ENCODE data around the gene CST1.
"Not testable (repeated sequence)": the region's sequence is repeated elsewhere in the genome, so short reads cannot be mapped to it uniquely, and the experiment has no call there.

Gene CST1

DNA sequence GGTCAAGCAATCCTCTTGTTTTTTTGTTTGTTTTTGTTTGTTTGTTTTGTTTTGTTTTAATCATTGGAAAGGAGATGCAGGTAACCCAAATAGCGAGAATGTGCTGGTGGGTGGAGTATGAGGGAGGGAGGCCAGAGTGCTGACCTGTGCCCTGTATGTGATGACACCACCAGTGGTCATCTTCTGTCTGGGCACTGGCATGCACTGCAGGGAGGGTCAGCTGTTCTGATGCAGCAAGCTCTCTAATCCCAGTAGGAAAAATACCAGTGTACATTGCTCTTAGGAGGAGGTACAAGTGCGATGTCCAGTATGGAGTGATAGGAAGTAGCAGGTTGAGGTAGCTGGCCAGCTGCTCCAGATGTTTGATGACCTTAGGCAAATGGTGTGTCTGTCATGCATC is 2.9 kb upstream of the CST1 start:
- no peak for DNase-seq

GRCh38 chr20:23753194-23753548 is 2.4 kb upstream of the CST1 start:
- DNase-seq = no peak

DNA sequence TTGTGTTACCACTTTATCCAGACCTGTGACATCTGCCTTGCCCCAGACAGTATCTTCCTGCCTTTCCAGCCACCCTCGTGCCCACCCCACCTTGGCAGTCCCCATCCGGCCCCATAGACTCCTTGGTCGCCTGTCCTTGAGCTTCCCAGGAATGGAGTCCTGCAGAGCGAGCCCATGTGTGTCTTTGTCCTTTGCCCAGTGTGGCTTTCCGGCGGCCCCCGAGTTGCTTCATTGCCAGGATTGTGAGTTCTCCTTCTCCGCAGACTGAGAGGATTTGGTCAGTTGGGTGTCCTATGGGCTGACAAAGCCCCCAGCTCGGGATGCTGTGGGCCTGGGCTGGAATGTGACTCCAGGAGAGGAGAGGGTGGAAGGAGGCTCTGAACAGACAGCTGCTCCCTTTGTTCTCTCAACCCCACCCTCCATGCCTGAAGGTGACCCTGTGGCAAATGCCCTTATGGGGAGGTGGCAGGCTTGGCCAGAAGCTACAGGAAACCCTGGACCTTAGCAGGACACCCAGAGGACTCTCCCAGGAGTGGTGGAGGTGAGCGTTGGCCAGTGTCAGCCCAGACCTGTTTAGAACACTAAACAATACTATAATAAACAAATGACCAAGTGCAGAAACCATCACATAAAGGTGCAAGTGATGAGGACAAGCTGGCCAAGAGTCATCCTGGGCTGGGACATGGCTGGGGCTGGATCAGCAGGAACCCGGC is 1.9 kb upstream of the CST1 start:
- no peak for DNase-seq

DNA sequence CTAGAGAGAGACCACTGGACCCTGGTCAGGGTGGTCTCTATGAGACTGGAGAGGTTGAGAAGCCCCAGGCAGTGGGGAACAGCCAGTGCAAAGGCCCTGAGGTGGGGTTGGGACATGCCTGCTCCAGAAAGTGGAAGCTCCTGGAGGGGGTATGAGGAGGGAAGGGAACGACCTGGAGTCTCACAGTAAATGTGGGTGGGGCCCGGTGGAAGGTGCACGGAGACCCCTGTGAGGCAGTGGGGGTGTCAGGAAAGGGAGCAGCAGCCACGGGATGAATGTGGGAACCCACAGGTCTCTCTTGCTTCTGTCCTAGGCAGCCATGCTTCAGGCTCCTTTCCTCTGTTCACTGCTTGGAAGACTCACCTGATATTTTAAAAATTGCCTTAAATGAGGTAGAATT is 1.3 kb upstream of the CST1 start:
- DNase-seq = no peak

DNA sequence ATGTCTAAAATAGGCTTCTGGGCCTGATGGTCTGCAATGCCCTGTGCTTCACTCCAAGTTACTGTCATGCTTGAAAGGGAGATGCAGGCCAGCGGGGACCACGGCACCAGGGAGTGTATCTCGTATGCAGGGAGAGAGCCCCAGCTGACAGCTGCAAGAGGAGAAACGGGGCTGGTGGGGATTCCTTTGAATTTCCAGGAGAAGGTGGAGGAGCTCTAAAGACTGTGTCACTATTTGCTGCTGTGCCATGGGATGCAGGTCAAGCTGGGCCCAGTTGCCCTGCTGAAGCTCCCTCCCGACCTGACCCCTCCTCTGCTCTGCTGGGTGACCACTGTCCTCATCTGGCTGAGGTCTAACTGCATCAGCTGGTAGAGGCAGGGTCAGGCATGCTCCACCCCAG is 989 bp downstream of the CST1 start:
- DNase-seq = no peak

- not testable (repeated sequence) for DNase-seq
Measured at GRCh38 chr20:23748975-23749374, 1.8 kb downstream of the CST1 start.

- not testable (repeated sequence) for DNase-seq
Measured at GRCh38 chr20:23747551-23747950, 3.2 kb downstream of the CST1 start.

DNA sequence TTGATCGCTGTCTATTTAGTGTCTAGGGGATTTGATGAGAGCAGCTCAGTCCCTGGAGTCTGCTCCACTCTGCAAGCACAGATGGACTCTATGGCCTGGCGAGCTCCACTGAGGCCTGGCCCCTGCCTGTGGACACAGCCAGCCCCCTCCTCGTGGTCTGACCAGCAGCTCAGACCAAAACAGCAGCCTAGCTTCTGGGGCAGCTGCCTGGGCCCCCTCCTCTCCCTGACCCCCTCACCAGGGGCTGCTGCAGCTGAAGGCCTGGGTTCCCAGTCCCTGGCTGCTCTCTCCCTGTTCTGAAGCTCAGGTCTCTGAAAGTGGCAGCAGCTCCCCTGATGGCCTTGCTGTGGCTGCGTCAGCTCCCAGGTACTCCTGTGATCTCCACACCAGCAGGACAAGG is 3.6 kb downstream of the CST1 start:
- not testable (repeated sequence) for DNase-seq

DNA sequence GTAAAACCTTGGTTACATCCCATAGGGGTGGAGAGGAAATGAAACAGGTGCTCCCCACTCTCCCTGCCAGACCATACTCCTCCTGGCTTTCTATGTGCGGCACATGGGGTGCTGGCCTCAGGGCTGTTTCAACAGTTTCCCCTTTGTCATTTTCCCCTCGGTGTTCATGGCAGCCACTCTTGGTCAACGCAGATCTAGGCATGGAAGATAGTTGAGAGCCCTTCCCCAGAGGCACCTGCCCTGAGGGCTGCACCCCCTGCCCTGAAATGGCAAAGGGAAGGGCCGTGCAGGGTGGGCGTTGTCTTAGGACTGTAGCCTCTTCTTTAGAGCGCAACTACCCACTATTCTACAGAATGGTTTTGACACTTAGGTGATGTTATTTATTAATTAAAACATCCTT is 4.4 kb downstream of the CST1 start:
- DNase-seq = no peak

- DNase-seq = no peak
Measured at GRCh38 chr20:23745247-23745646, 5.5 kb downstream of the CST1 start.

DNA sequence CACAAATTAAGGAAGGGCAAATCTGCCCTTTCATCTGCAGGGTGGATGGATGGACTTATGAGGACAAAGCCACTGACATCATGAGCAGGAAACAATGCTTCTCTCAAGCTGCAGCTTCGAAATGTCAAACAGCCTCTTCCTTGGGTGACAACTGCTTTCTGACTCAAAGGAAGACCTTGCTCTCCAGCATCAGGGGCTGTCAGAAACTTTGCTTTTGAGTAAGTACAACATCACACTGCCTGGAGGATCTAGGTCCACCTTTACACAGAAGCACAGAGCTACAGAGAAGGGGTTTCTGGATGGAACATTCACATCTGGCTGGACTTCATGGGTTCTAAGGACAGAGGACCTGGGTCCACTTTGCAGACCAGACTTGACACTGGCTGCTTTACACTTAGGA is 5.9 kb downstream of the CST1 start:
- DNase-seq = no peak

DNA sequence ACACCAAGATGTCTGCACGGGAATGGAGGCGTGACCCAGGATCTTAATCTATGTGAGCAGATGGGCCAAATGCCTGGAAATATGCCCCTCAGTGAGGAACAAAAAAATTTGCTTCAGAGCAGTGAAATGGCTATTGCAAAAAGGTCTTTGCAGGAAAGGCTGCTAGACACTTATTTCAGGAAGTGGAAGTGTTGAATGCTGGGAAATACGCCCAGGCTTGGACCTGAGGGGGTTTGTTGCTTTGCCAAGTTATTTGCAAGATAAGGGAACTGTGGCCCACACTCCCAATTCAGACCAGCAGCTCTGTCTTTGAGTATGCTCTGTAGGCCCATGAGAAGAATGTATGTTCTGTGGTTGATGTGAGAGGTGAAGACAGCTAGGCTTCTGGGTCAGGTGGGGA is 15.3 kb downstream of the CST1 start:
- DNase-seq = not testable (repeated sequence)

- not testable (repeated sequence) for DNase-seq
Measured at GRCh38 chr20:23734949-23735348, 15.8 kb downstream of the CST1 start.

GRCh38 chr20:23734440-23734839 is 16.3 kb downstream of the CST1 start:
- not testable (repeated sequence) for DNase-seq

- DNase-seq = no peak
Measured at GRCh38 chr20:23727016-23727415, 23.7 kb downstream of the CST1 start.

DNA sequence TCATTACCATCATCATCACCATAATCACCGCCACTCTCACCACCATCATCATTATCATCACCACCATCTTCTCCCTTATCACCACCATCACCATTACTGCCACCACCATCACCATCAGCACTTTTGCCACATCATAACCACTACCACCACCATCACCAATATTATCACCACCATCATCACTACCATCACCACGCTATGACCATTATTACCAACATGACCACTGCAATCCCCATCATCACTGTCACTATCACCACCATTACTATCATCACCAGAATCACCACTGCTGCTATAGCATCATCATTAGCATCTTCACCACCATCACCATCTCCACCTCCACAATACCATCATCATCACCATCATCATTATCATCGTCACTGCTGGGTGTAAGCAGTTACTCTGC is 25.6 kb downstream of the CST1 start:
- no peak for DNase-seq

- DNase-seq = not testable (repeated sequence)
Measured at GRCh38 chr20:23723659-23724307, 27.0 kb downstream of the CST1 start.

DNA sequence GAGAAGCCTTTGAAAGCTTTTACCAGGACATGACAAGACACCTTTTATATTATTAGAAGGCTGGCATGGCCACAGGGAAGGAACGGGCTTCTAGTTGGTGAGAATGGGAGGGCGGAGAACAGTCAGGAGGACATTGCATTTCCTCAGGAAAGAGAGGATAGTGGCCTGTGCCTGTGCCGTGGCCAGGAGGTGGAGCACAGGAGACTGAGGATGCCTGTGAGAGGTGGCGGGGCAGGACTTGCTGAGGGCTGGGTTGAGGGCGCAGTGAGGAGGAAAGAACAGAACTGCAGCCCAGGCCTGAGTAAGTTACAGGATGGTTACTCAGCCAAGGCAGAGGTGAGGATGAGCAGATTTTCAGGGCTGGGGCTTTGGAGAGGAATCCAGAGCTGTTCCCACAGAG is 27.9 kb downstream of the CST1 start:
- not testable (repeated sequence) for DNase-seq

GRCh38 chr20:23721962-23722361 is 28.8 kb downstream of the CST1 start:
- DNase-seq = no peak

DNA sequence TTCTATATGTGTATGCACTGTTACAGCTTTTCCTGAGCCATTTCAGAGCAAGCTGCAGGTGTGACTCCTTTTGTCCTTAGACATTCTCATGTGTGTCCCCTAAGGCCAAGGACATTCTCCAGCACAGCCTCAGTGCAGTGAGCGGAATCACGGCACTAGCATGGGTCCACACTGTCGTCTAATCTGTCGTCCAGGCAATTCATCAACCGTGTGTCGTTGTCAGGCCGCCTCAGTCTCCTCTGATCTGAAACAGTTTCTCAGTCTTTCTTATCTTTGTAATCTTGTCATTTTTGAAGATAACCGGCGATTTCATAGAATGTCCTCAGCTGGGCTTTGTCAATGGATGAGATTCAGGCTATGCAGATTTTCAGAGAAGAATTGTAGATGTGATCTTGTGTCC is 31.4 kb downstream of the CST1 start:
- DNase-seq = not testable (repeated sequence)

DNA sequence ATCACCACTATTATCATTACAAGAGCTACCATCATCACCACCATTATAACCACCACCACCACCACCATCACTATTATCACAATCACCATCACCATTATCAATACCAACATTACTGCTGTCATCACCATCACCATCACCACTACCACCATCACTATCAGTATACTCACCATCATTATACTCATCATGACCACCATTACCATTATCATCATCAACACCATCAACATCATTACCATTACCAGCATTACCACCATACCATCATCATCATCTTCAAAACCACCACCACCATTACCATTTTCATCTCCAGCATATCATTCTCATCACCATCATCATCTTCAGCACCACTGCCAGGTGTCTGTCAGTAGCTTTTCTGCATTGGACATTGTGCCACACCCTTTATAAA is 39.0 kb downstream of the CST1 start:
- not testable (repeated sequence) for DNase-seq

DNA sequence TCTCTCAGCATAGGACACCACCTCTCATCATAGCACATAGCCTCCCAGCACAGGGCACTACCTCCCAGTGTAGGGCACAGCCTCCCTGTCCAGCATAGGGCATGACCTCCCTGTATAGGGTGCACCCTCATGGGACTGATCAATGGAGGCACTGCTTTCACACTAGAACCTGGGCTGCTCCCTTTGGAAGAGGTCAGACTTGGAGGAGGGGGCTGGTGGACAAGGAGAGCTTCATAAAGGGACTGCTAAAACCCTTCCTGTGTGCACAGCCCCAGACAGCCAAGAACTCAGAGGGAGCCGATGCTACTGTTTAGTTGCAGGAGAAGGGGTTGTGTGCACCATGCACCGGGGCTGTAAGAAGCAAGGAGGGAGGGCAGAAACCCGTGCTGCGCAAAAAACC is 40.0 kb downstream of the CST1 start:
- no peak for DNase-seq

- no peak for DNase-seq
Measured at GRCh38 chr20:23705895-23706294, 44.8 kb downstream of the CST1 start.

GRCh38 chr20:23702021-23702420 is 48.7 kb downstream of the CST1 start:
- DNase-seq = no peak

- no peak for DNase-seq
Measured at GRCh38 chr20:23700931-23701330, 49.8 kb downstream of the CST1 start.

Data from activated CD8-positive, alpha-beta memory T cell treated with anti-CD3 and anti-CD28 coated beads, Interleukin-2, amount 50 U/mL, for 4 hours (primary cell).